ENCODE results near the gene TNKS2. TPM values are rescaled to one million over a fixed set of nuclear protein-coding genes. Genes with fewer than 3 reads are reported as not detected.

The TNKS2 gene
- total RNA-seq, 1 experiment from 2014 or later, result 25.4 TPM

DNA sequence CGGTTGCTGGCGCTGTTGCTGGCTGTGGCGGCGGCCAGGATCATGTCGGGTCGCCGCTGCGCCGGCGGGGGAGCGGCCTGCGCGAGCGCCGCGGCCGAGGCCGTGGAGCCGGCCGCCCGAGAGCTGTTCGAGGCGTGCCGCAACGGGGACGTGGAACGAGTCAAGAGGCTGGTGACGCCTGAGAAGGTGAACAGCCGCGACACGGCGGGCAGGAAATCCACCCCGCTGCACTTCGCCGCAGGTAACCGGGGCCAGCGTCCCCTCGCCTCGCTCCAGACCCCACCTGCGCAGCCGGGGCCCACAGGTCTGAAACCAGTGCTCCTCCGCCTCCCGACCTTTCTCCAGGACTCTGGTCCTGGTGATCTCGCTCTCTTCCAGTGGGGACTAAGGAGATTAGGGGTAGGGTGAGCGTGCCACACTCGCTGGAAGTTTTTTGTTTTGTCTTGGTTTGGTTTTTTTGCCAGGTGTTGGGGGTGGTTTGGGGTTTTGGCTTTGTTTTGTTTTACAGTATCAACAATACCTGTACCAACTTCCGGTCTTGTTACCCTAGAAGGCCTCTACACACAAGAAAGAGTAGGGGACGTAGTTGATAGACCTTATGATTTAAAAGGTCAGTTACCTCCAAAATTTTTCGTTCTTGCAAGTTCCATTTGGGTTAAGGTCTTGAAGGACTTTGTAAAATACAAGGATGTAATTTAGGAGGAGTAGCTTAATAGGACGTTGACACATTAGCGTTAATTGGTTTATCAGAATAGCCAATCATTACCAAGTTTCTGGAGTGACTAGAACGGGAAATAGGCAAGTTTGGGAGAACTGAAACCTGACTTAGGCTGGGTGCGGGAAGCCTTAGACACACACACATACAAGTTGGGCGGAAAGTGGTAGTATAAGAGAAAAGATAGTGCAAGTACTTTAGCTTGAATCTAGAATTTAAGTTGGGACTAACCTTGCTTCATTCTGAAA, 704 bp downstream of the TNKS2 start:
- ChIA-PET POLR2A (ENCODE audit: unreplicated experiment) (interaction anchor here (0.7 kb wide), 1 partner anchor 35 kb away, joined by 3 read pairs; no protein-coding TSS in a partner anchor), CTCF (no interaction called here)

DNA sequence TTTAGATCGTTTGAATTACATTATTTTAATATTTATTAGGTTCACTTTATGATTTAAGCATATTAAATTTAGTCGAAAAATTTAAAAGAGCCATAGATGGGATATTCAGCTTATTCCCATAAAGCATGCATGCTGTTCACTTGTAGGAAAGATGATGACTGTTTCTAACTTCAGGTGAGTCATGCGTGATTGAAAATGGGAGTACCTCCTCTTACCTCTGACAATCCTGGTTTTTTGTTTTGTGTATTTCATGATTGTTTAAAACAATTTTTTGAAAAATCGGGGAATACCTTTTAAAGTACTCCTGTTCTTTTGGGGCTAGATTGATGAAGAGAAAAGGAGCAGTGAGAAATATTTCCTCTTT, 1.4 kb downstream of the TNKS2 start:
- no peaks in the 10 kb centered on the region for H3K9me2 ChIP-seq (ENCODE audit: insufficient read depth)
- ChIA-PET CTCF (no interaction called here), POLR2A (ENCODE audit: unreplicated experiment) (no interaction called here)
- TF ChIP-seq, protein P1, sequence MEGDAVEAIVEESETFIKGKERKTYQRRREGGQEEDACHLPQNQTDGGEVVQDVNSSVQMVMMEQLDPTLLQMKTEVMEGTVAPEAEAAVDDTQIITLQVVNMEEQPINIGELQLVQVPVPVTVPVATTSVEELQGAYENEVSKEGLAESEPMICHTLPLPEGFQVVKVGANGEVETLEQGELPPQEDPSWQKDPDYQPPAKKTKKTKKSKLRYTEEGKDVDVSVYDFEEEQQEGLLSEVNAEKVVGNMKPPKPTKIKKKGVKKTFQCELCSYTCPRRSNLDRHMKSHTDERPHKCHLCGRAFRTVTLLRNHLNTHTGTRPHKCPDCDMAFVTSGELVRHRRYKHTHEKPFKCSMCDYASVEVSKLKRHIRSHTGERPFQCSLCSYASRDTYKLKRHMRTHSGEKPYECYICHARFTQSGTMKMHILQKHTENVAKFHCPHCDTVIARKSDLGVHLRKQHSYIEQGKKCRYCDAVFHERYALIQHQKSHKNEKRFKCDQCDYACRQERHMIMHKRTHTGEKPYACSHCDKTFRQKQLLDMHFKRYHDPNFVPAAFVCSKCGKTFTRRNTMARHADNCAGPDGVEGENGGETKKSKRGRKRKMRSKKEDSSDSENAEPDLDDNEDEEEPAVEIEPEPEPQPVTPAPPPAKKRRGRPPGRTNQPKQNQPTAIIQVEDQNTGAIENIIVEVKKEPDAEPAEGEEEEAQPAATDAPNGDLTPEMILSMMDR (conservative IDR thresholded peaks at IDR 0.05), result no peak
- TF ChIP-seq EZH2 (IDR thresholded peaks at IDR 0.05; ENCODE audit: low read depth), result no peak
- H2AFZ ChIP-seq, result no peak overlapping the region; the same call in 1 of the 2 replicates
- no peaks in the 10 kb centered on the region for H3K9me3 ChIP-seq (ENCODE audit: insufficient read depth, low read depth)
- no peak for DNase-seq
- intact Hi-C loops (cut with micrococcal nuclease; ENCODE audit: unreplicated experiment), result no loop called here
- peak overlapping the region; percentile 99 for H3K4me2 ChIP-seq
- H3K4me3 ChIP-seq, result peak overlapping the region; percentile 96
- TSS peak; percentile 35 for BruUV-seq (replicated peaks)
- H3K4me1 ChIP-seq (replicated peaks; ENCODE audit: insufficient read depth), result peaks cover 37% of the 10 kb centered on the region
- H3K79me2 ChIP-seq (ENCODE audit: low read depth), result peaks cover 70% of the 10 kb centered on the region
- no peaks in the 10 kb centered on the region for H3K27me3 ChIP-seq (ENCODE audit: insufficient read depth, low read depth)
- peaks cover 4% of the 10 kb centered on the region; the same call in 1 of the 2 replicates for H3K36me3 ChIP-seq (ENCODE audit: low read depth)
- H3K27ac ChIP-seq, result peak overlapping the region; percentile 83
- H3F3A ChIP-seq (ENCODE audit: insufficient read depth, low read depth), result peaks cover 20% of the 10 kb centered on the region
- H4K20me1 ChIP-seq (ENCODE audit: insufficient read depth), result peaks cover 14% of the 10 kb centered on the region; the same call in 1 of the 2 replicates

More for the DNA sequence above, 704 bp downstream of the TNKS2 start:
- H3K27me3 ChIP-seq (ENCODE audit: insufficient read depth, low read depth), result no peaks in the 10 kb centered on the region
- H3K4me2 ChIP-seq, result peak overlapping the region; percentile 99
- TF ChIP-seq, protein P1 (conservative IDR thresholded peaks at IDR 0.05), result no peak
- TF ChIP-seq EZH2 (IDR thresholded peaks at IDR 0.05; ENCODE audit: low read depth), result no peak
- peak overlapping the region; percentile 89 for H2AFZ ChIP-seq
- H3K4me1 ChIP-seq (replicated peaks; ENCODE audit: insufficient read depth), result peaks cover 37% of the 10 kb centered on the region
- H3K27ac ChIP-seq, result peak overlapping the region; percentile 83
- intact Hi-C loops (cut with micrococcal nuclease; ENCODE audit: unreplicated experiment), result no loop called here
- H3K9me2 ChIP-seq (ENCODE audit: insufficient read depth), result no peaks in the 10 kb centered on the region
- H3K9me3 ChIP-seq (ENCODE audit: insufficient read depth, low read depth), result no peaks in the 10 kb centered on the region
- H3F3A ChIP-seq (ENCODE audit: insufficient read depth, low read depth), result peaks cover 20% of the 10 kb centered on the region
- H3K36me3 ChIP-seq (ENCODE audit: low read depth), result peaks cover 4% of the 10 kb centered on the region; the same call in 1 of the 2 replicates
- H4K20me1 ChIP-seq (ENCODE audit: insufficient read depth), result peaks cover 14% of the 10 kb centered on the region; the same call in 1 of the 2 replicates
- H3K4me3 ChIP-seq, result peak overlapping the region; percentile 96
- peak in 1 of 2 experiments; percentile 15 for DNase-seq
- BruUV-seq (replicated peaks), result no TSS peak
- peaks cover 63% of the 10 kb centered on the region for H3K79me2 ChIP-seq (ENCODE audit: low read depth)

DNA sequence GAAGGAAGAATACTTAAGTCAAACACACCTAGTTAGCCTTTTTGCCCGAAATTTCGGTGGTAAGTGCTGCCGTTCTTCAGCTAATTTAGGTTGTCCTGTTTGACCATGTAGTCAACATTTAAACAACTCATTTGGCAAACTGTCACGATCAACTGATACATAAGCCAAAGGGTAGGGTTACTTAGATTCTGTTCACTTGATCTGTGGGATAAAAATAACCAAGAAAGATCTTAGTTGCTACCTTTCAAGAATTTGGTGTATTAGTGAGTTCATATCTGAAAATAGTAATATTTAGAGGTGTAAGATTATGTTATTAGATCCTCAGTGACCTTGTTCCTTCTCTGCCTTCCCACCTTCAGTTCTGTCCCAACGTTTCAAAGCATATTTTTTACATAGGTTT, 2.0 kb downstream of the TNKS2 start:
- POLR2A ChIA-PET (ENCODE audit: unreplicated experiment), result no interaction called here

More for the DNA sequence above, 2.0 kb downstream of the TNKS2 start:
- peak overlapping the region; percentile 83 for H3K27ac ChIP-seq
- H3K36me3 ChIP-seq (ENCODE audit: low read depth), result peaks cover 7% of the 10 kb centered on the region; the same call in 1 of the 2 replicates
- H3K4me3 ChIP-seq, result peak overlapping the region; percentile 96
- peaks cover 76% of the 10 kb centered on the region for H3K79me2 ChIP-seq (ENCODE audit: low read depth)
- H2AFZ ChIP-seq, result no peak overlapping the region
- H3K27me3 ChIP-seq (ENCODE audit: insufficient read depth, low read depth), result no peaks in the 10 kb centered on the region
- CTCF ChIA-PET, result no interaction called here
- peaks cover 14% of the 10 kb centered on the region; the same call in 1 of the 2 replicates for H4K20me1 ChIP-seq (ENCODE audit: insufficient read depth)
- no peak for DNase-seq
- peak overlapping the region; percentile 99 for H3K4me2 ChIP-seq
- H3K9me3 ChIP-seq (ENCODE audit: insufficient read depth, low read depth), result no peaks in the 10 kb centered on the region
- intact Hi-C loops (cut with micrococcal nuclease; ENCODE audit: unreplicated experiment), result no loop called here
- no TSS peak for BruUV-seq (replicated peaks)
- peaks cover 37% of the 10 kb centered on the region for H3K4me1 ChIP-seq (replicated peaks; ENCODE audit: insufficient read depth)
- no peak for TF ChIP-seq EZH2 (IDR thresholded peaks at IDR 0.05; ENCODE audit: low read depth)
- TF ChIP-seq, protein P1 (conservative IDR thresholded peaks at IDR 0.05), result no peak
- no peaks in the 10 kb centered on the region for H3K9me2 ChIP-seq (ENCODE audit: insufficient read depth)
- H3F3A ChIP-seq (ENCODE audit: insufficient read depth, low read depth), result peaks cover 20% of the 10 kb centered on the region
